Endometrial microvascular endothelial cells (primary cell): ENCODE results near the gene PRKN. TPM values are rescaled to one million over a fixed set of nuclear protein-coding genes. Genes with fewer than 3 reads are reported as not detected.
"Not testable (repeated sequence)": the region's sequence is repeated elsewhere in the genome, so short reads cannot be mapped to it uniquely, and the experiment has no call there.

Experiments used
- in situ Hi-C: cut with HindIII; loops from 2 replicates; pipeline ENCODE4 v1.10.0; 2017; ENCODE audit warnings: low sequenced_read_pairs, low pct_unique_long_range_greater_than_20kb; ENCODE audit errors: inconsistent ontology term
- total RNA-seq: library from RNA; depleted of rRNA; stranded (reverse); fragments of >200 nt; gene quantifications from one replicate; pipeline ENCODE4 v1.2.3, GENCODE V29; 2015; ENCODE audit errors: inconsistent ontology term

The PRKN gene
- total RNA-seq, 1 donor from 2014 or later: not detected

GRCh38 chr6:161843066-161843465, 884.5 kb downstream of the PRKN start:
- in situ Hi-C loops: no loop called here

DNA sequence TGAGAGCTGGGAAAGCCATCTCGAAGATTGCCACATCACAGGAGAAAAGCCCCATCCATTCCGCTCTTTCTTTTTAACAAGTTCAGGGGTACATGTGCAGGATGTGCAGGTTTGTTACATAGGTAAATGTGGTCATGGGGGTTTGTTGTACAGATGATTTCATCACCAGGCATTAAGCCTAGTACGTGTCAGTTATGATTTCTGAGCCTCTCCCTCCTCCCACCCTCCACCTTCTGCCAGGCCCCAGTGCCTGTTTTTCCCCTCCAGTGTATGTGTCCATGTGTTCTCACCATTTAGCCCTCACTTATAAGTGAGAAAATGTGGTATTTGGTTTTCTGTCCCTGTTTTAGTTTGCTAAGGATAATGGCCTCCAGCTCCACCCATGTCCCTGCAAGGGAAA, 887.2 kb downstream of the PRKN start:
- in situ Hi-C loops: no loop called here

DNA sequence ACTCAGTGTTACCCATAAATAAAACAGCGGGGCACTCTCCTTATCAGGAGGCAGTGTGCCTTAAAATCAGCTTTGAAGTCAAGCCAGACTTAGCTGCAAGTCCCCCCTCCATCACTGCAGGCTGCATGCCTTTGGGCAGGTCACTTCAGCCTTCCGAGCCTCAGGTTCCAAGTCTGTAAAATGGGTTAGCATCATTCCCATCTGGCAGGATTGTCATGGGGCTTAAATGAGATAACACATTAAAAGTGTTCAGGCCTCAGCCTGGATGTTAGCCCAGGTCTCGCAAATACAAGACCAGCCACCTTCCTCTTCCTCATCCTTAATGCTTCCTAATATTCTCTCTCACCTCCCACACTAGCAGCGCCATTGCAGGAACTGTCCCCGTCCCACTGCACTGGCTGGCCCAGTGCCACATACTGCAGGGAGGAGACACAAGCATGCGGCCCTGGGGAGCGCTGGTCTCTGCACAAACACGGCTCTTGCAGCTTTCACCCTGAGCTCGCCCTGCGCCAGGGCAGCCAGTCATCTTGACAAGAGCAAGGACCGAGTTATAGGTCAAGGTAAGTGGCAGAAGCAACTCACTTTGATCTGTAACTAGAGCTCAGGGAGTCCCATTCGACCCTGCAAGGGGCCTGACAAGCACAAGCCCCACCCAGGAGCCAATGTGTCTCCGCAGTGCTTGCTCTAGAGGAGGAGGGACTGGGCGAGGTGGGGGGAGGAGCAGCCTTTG, 889.1 kb downstream of the PRKN start:
- in situ Hi-C loops: no loop called here

DNA sequence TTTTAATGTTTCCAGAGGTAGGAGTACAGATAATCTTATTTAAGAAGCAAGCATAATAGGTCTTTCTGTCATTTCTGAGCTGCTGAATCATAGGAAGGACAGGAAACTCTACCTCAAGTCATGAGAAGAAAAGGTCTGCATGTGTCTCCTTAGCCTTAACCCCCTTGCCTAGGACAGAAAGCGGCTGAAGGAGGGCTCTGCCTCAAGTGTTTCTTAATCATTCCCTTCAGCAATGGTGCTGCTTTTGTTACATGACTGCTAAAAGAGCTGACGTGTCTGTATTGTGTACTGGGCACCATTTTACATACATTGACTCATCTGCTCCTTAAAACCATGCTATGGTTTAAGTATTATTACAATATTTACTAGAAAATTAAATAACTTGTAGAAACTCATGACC, 889.7 kb downstream of the PRKN start:
- in situ Hi-C loops: no loop called here

GRCh38 chr6:161837449-161837735, 890.2 kb downstream of the PRKN start:
- in situ Hi-C loops: no loop called here

- in situ Hi-C loops: no loop called here
Measured at GRCh38 chr6:161836643-161837448, 890.7 kb downstream of the PRKN start.

DNA sequence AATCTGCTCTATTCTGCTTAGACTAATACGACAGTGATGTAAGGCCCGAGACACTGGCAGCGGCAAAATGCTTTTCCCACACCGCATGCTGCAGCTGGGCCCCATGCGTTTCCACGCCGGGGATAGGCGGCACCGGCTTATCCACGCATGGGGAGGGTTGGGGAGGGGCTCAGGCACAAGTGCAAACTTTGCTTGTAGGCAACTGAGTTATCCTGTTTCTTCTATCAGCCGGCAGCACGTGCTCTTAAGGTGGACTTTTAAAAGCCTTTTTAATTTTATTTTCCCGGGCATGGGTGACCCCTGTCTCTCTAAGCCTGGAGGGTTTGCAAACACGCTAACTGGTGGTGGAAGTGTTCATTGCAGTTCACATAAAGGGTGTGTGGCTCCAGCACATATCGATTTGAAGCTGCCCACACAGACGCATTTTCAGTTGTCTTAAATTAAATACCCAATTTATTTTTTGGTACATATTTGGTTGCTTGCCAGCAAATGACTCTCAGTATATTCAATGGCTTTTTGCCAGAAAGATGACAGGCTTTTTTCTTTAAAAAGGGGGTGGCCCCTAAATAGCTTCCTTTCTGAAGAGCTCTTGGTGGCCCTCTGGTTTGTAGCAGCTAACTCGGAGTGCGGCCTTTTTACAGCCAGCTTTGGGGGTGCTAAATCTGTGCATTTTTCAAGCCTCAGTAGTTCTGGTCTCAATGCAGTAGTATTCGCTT, 891.9 kb downstream of the PRKN start:
- in situ Hi-C loops: no loop called here

DNA sequence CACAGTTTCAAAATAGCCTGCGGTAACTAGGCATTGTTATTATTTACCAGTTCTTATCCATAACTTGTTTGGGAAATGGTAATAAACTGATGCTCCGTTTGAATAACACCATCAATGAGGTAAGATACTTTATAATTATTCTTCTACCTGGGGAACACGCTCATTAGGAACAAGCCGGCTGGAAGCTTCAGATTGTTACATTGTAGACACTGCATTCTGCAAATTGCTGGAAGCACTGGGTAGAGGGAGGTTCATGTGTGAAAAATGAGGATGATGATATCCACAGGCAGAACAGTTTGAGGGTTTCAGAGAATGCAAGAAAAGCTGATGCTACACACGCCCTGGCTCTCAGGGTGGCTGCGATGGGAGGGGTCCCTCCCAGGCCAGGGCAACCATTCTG, 893.1 kb downstream of the PRKN start:
- in situ Hi-C loops: no loop called here

- in situ Hi-C loops: no loop called here
Measured at GRCh38 chr6:161833099-161833860, 894.3 kb downstream of the PRKN start.

DNA sequence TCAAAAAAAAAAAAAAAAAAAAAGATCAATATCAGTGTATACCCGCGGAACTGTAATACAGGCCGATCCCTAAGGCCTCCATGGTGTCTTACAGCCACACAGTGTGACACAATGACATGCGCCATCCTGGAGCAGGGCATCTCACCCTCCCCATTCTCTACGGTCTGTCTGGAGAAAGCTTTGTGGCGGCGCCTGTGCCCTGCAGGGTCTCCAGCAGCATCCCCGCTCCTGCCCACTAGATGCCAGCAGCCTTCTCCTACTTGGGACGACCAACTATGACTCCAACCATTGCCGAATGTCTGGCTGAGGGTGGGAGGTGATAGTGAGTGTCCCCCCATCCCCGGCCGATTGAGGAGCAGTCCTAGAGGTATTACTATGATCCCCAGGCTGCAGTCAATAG, 894.9 kb downstream of the PRKN start:
- in situ Hi-C loops: no loop called here

DNA sequence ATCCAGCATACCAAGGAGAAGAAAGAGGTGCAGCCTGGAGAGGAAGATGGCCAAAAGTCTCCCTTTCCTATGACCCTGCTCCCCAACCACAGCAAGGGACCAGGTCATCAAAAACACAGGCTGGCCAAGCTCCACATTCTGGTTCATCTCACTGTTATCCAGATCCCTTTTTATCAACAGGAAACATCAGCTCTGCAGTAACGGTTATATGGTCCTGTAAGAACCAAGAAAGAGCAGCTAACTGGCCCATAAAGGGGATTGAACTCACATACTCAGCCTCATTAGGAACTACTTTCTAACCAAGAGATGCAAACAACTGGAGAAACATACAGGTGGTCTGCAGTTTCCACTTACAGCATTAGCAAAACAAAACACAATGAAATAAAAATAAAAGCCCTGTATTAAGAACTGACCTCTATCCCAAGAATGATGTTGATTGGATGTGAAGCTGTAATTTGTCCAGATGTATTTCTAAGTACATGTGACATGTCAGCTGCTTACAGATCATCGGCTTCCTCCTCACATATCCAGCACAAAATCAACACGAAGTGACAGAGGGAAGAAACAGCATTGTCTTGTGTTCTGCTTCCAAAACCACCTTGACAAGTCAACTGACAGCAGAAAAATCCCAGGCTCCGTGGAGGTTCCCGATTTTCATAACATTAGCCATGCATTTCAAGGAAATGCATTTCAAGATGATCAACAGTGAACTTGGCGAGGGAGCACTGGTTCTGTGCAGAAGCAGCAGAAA, 896.5 kb downstream of the PRKN start:
- in situ Hi-C loops: no loop called here

GRCh38 chr6:161829291-161829729, 898.3 kb downstream of the PRKN start:
- in situ Hi-C loops: no loop called here

GRCh38 chr6:161828355-161828754, 899.2 kb downstream of the PRKN start:
- in situ Hi-C loops: no loop called here

- in situ Hi-C loops: no loop called here
Measured at GRCh38 chr6:161826512-161826911, 901.1 kb downstream of the PRKN start.

GRCh38 chr6:161822204-161822603, 905.4 kb downstream of the PRKN start:
- in situ Hi-C loops: not testable (repeated sequence)

DNA sequence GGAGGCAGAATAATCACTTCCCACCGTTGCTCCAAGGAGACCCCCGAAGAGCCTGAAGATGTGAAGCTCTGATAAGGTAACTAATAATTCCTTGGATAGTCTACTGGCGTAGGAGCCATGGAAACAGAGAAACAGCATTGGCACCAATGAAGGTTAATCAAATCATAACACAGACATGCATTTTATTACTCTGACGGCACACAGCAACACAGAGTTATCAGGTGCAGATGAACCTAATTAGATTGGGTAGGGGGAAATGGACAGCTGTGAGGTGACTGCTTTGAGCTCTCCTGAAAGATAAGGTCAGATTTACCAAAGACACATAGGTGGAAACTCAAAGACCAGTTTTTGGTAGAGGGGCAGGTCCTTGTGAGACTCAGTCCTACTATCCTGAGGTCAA, 909.7 kb downstream of the PRKN start:
- in situ Hi-C loops: no loop called here

DNA sequence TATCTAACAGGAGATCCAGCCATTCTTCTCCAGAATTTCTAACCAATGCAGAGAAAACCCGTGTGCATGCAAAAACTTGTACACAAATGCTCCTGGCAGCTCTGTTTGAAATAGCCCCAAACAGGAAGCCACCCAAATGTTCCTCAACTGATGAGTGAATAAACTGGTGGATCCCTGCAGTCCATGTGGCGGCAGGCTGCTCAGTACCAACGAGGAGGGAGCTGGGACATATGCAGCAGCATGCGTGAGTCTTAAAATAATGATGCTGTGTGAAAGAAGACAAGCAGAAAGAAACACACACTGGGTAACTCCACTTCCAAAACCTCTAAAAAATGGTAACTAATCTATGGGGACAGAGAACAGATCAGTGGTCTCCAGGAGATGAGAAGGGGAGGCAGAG, 911.6 kb downstream of the PRKN start:
- in situ Hi-C loops: no loop called here

DNA sequence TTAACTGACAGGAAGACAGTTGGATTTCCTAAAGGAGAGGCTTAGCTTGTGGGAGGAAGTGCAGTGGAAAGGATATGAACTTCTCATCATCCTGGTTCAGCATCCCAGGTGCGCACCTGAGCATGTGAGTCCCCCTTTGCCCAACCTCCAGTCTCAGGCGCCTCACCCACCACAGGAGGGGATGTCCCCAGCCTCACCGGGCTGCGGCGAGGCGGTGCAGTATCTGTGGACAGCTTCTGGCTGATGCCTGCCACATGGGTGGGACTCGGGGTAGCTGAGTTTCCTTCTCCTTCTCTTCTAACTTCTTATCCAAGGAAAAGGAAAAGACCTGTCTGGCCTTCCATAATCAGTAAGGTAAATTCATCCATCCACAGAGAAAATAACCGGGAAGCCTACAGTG, 914.4 kb downstream of the PRKN start:
- in situ Hi-C loops: no loop called here

- in situ Hi-C loops: no loop called here
Measured at GRCh38 chr6:161809971-161810370, 917.6 kb downstream of the PRKN start.
